ENCODE results near the gene C11orf71.

- TF ChIP-seq CTCF (IDR thresholded peaks at IDR 0.05 in 2 of 3, conservative IDR thresholded peaks at IDR 0.05 in 1 of 3; ENCODE audit: borderline replicate concordance in 1 of 3, insufficient read depth in 1 of 3, low read depth in 2 of 3, low read length in 2 of 3) (no peak), POLR2AphosphoS5 (IDR thresholded peaks at IDR 0.05; ENCODE audit: low read depth, low read length) (no peak), ZBTB33 (IDR thresholded peaks at IDR 0.05; ENCODE audit: extremely low read depth, insufficient replicate concordance, low read length) (no peak)
Measured at GRCh38 chr11:114362958-114363357, 37.4 kb downstream of the C11orf71 start.

Measured in HCT116 (cell line).